SU-DHL-6 (cell line): ENCODE results near the gene CLCN1.

Source experiments
- H2AFZ ChIP-seq: fragments of 200-600 bp; sonication (generic); 2 replicates; pipeline ENCODE4 v1.6.1; 2014; ENCODE audit warnings: low read depth, mild to moderate bottlenecking, moderate library complexity, mixed read lengths, antibody characterized with exemption, low read length; ENCODE audit not compliant: severe bottlenecking
- H3F3A ChIP-seq: fragments of 200-600 bp; shearing (Covaris generic); 2 replicates; pipeline ENCODE4 v1.6.0; 2016; ENCODE audit warnings: antibody characterized with exemption, mild to moderate bottlenecking; ENCODE audit not compliant: insufficient read depth
- H3K27ac ChIP-seq: fragments of 200-600 bp; sonication (generic); 2 replicates; pipeline ENCODE4 v1.5.1; 2016; ENCODE audit warnings: low read depth, mild to moderate bottlenecking, low read length, moderate library complexity, mixed read lengths
- H3K27me3 ChIP-seq: fragments of 200-600 bp; sonication (generic), shearing (Covaris generic); 2 replicates; pipeline ENCODE4 v1.6.0; 2014; ENCODE audit warnings: mild to moderate bottlenecking, low read length
- H3K36me3 ChIP-seq: fragments of 200-600 bp; sonication (generic); 2 replicates; pipeline ENCODE4 v1.6.1; 2014; ENCODE audit warnings: mild to moderate bottlenecking, low read length, mixed read lengths
- H3K4me2 ChIP-seq: fragments of 300-600, 200-600 bp; shearing (Covaris generic), sonication (generic); 2 replicates; pipeline ENCODE4 v1.6.0; 2014; ENCODE audit warnings: low read length, low read depth, mild to moderate bottlenecking; ENCODE audit not compliant: poor library complexity, severe bottlenecking
- H3K4me3 ChIP-seq: fragments of 200-600 bp; sonication (generic); 2 replicates; pipeline ENCODE4 v1.5.1; 2014; ENCODE audit warnings: antibody characterized with exemption, low read length, mild to moderate bottlenecking, mixed read lengths; ENCODE audit not compliant: insufficient read depth, poor library complexity, severe bottlenecking
- H3K79me2 ChIP-seq: fragments of 200-600 bp; sonication (generic); 2 replicates; pipeline ENCODE4 v1.6.1; 2014; ENCODE audit warnings: mild to moderate bottlenecking, low read length, moderate library complexity; ENCODE audit not compliant: insufficient read depth
- H3K9ac ChIP-seq: fragments of 200-600 bp; sonication (generic); 2 replicates; pipeline ENCODE4 v1.7.0; 2014; ENCODE audit warnings: mild to moderate bottlenecking, low read length
- H3K9me2 ChIP-seq: fragments of 200-600 bp; sonication (generic); replicated peaks from 2 replicates; pipeline ENCODE4 v1.6.1; 2014; ENCODE audit warnings: low read length; ENCODE audit not compliant: insufficient read depth
- H3K9me3 ChIP-seq: fragments of 200-600 bp; sonication (generic); 2 replicates; pipeline ENCODE4 v1.6.1; 2014; ENCODE audit warnings: low read length, mixed read lengths; ENCODE audit not compliant: insufficient read depth
- H4K20me1 ChIP-seq: fragments of 200-600 bp; sonication (generic); 2 replicates; pipeline ENCODE4 v1.6.1; 2014; ENCODE audit warnings: low read depth, mild to moderate bottlenecking, antibody characterized with exemption, low read length, moderate library complexity, mixed read lengths
- EZH2phosphoT487 ChIP-seq: fragments of 200-600 bp; sonication (generic), shearing (Covaris generic); conservative IDR thresholded peaks from 2 replicates; pipeline ENCODE4 v1.6.1; 2018; ENCODE audit warnings: mild to moderate bottlenecking, antibody characterized with exemption, low read length, moderate library complexity, mixed read lengths
- TF ChIP-seq, protein P1 (sequence below): fragments of 200-600 bp; sonication (generic); IDR thresholded peaks from one replicate; pipeline ENCODE4 v1.5.1; 2017; ENCODE audit warnings: antibody characterized with exemption, mild to moderate bottlenecking, low read length, moderate library complexity; ENCODE audit not compliant: insufficient read depth, poor library complexity, severe bottlenecking

The CLCN1 gene

GRCh38 chr7:143374561-143374960 lies 58.6 kb downstream of the CLCN1 start:
- H3F3A ChIP-seq, result no peaks in the 10 kb centered on the region
- TF ChIP-seq, protein P1, sequence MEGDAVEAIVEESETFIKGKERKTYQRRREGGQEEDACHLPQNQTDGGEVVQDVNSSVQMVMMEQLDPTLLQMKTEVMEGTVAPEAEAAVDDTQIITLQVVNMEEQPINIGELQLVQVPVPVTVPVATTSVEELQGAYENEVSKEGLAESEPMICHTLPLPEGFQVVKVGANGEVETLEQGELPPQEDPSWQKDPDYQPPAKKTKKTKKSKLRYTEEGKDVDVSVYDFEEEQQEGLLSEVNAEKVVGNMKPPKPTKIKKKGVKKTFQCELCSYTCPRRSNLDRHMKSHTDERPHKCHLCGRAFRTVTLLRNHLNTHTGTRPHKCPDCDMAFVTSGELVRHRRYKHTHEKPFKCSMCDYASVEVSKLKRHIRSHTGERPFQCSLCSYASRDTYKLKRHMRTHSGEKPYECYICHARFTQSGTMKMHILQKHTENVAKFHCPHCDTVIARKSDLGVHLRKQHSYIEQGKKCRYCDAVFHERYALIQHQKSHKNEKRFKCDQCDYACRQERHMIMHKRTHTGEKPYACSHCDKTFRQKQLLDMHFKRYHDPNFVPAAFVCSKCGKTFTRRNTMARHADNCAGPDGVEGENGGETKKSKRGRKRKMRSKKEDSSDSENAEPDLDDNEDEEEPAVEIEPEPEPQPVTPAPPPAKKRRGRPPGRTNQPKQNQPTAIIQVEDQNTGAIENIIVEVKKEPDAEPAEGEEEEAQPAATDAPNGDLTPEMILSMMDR, result no peak
- no peak for TF ChIP-seq EZH2phosphoT487
- no peaks in the 10 kb centered on the region for H3K79me2 ChIP-seq
- H3K4me2 ChIP-seq, result no peak overlapping the region
- H3K9me2 ChIP-seq, result no peaks in the 10 kb centered on the region
- no peak overlapping the region for H2AFZ ChIP-seq
- H4K20me1 ChIP-seq, result no peaks in the 10 kb centered on the region
- no peak overlapping the region for H3K27ac ChIP-seq
- no peak overlapping the region for H3K9ac ChIP-seq
- no peaks in the 10 kb centered on the region for H3K36me3 ChIP-seq
- H3K4me3 ChIP-seq, result no peak overlapping the region
- no peaks in the 10 kb centered on the region for H3K9me3 ChIP-seq
- no peaks in the 10 kb centered on the region for H3K27me3 ChIP-seq

- Histone ChIP-seq H3K27ac (no peak overlapping the region), H2AFZ (no peak overlapping the region), H3K4me3 (no peak overlapping the region), H3F3A (no peaks in the 10 kb centered on the region), H4K20me1 (no peaks in the 10 kb centered on the region), H3K79me2 (no peaks in the 10 kb centered on the region), H3K36me3 (no peaks in the 10 kb centered on the region), H3K9me2 (no peaks in the 10 kb centered on the region), H3K9me3 (no peaks in the 10 kb centered on the region), H3K27me3 (no peaks in the 10 kb centered on the region), H3K9ac (no peak overlapping the region), H3K4me2 (no peak overlapping the region)
- no peak for TF ChIP-seq EZH2phosphoT487
- TF ChIP-seq, protein P1, result no peak
Observed at GRCh38 chr7:143375298-143376034, 59.6 kb downstream of the CLCN1 start.

- Histone ChIP-seq H3K9ac (no peak overlapping the region), H3K9me2 (no peaks in the 10 kb centered on the region), H4K20me1 (no peaks in the 10 kb centered on the region), H3K4me2 (no peak overlapping the region), H3K27ac (no peak overlapping the region), H3K9me3 (no peaks in the 10 kb centered on the region), H3K4me3 (no peak overlapping the region), H3K79me2 (no peaks in the 10 kb centered on the region), H3K27me3 (no peaks in the 10 kb centered on the region), H3K36me3 (no peaks in the 10 kb centered on the region), H2AFZ (no peak overlapping the region), H3F3A (no peaks in the 10 kb centered on the region)
- TF ChIP-seq, protein P1, result no peak
- no peak for TF ChIP-seq EZH2phosphoT487
Observed at GRCh38 chr7:143376396-143376795, 60.5 kb downstream of the CLCN1 start.
